HFFc6 (cell line): Measurements from ENCODE around the gene PRKAR1B. TPM values are rescaled to one million over a fixed set of nuclear protein-coding genes. Genes with fewer than 3 reads are reported as not detected.

Experiments used
- DNase-seq: peaks from one replicate; pipeline ENCODE4 v3.0.0-alpha.2; 2018
- H3K27ac Mint-ChIP-seq: 2 replicates; pipeline ENCODE4 v1.8.0; 2020; ENCODE audit warnings: mild to moderate bottlenecking, mixed read lengths
- H3K27me3 Mint-ChIP-seq: 2 replicates; pipeline ENCODE4 v1.8.0; 2021; ENCODE audit warnings: mild to moderate bottlenecking, moderate library complexity, mixed read lengths; ENCODE audit not compliant: insufficient read depth
- H3K36me3 Mint-ChIP-seq: 2 replicates; pipeline ENCODE4 v1.8.0; 2021; ENCODE audit warnings: low read depth, mixed read lengths
- H3K4me1 Mint-ChIP-seq: 2 replicates; pipeline ENCODE4 v1.8.0; 2020; ENCODE audit warnings: low read depth, mixed read lengths
- H3K4me3 Mint-ChIP-seq: 2 replicates; pipeline ENCODE4 v1.8.0; 2020; ENCODE audit warnings: mild to moderate bottlenecking, moderate library complexity, mixed read lengths
- H3K9me3 Mint-ChIP-seq: 2 replicates; pipeline ENCODE4 v1.8.0; 2020; ENCODE audit warnings: mild to moderate bottlenecking, mixed read lengths
- total RNA-seq, 6 experiments: library from RNA; stranded (reverse); fragmentation: NEBNext Ultra II Directional; extraction: Animal tissue kit (Norgen Biotek cat#: 25700); gene quantifications; 2 replicates in 1 of 6; 3 replicates in 5 of 6; pipeline ENCODE4 v1.2.3, GENCODE V29; 2021
- TF ChIP-seq, protein P1 (sequence below): fragments of 200-600 bp; sonication (generic); IDR thresholded peaks from 2 replicates; pipeline ENCODE4 v1.5.0; 2021; ENCODE audit warnings: antibody characterized with exemption, mild to moderate bottlenecking

Gene PRKAR1B
- total RNA-seq, 6 experiments from 2014 or later, result 15.5 to 22.7 (median 17.1) TPM

- DNase-seq, result no peak
- Mint-ChIP-seq H3K27ac (no peak overlapping the region), H3K36me3 (no peaks in the 10 kb centered on the region), H3K4me3 (no peak overlapping the region), H3K9me3 (no peaks in the 10 kb centered on the region), H3K27me3 (peaks cover under 1% of the 10 kb centered on the region), H3K4me1 (no peaks in the 10 kb centered on the region)
- TF ChIP-seq, protein P1, sequence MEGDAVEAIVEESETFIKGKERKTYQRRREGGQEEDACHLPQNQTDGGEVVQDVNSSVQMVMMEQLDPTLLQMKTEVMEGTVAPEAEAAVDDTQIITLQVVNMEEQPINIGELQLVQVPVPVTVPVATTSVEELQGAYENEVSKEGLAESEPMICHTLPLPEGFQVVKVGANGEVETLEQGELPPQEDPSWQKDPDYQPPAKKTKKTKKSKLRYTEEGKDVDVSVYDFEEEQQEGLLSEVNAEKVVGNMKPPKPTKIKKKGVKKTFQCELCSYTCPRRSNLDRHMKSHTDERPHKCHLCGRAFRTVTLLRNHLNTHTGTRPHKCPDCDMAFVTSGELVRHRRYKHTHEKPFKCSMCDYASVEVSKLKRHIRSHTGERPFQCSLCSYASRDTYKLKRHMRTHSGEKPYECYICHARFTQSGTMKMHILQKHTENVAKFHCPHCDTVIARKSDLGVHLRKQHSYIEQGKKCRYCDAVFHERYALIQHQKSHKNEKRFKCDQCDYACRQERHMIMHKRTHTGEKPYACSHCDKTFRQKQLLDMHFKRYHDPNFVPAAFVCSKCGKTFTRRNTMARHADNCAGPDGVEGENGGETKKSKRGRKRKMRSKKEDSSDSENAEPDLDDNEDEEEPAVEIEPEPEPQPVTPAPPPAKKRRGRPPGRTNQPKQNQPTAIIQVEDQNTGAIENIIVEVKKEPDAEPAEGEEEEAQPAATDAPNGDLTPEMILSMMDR, result no peak
These were observed 122.8 kb downstream of the PRKAR1B start for GRCh38 chr7:604001-604883.

DNA sequence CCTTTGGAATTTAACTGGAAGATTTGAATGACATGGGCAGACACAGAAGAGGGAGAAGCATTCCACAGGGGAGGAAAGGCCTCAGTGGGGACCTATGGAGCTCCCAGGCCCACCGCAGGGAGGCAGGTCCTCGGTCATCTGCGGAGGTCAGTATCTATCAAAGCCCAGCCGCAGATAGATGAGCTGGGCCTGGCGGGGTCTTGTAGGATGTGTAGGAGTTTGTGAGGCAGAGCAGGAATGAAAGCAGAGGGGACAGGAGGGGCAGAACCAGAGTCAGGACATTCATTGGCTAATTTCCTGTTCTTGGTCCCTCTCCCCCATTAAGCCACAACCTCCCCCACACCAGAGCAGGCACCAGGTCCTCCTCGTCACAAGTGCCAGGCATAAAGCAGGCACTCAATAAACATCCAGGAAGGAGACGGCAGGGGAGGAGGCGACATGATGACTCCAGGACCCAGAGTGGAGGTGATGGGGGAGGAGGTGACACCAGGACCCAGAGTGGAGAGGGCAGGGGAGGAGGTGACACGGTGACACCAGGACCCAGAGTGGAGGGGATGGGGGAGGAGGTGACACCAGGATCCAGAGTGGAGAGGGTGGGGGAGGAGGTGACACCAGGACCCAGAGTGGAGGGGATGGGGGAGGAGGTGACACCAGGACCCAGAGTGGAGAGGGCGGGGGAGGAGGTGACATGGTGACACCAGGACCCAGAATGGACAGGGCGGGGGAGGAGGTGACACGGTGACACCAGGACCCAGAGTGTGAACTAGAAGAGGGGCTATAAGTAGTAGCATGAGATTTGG is 123.7 kb downstream of the PRKAR1B start:
- no peaks in the 10 kb centered on the region for H3K9me3 Mint-ChIP-seq
- no peak overlapping the region for H3K4me3 Mint-ChIP-seq
- no peak overlapping the region for H3K27ac Mint-ChIP-seq
- H3K27me3 Mint-ChIP-seq, result no peaks in the 10 kb centered on the region; the same call in none of the 2 replicates
- TF ChIP-seq, protein P1, result no peak
- no peaks in the 10 kb centered on the region for H3K36me3 Mint-ChIP-seq
- DNase-seq, result no peak
- no peaks in the 10 kb centered on the region for H3K4me1 Mint-ChIP-seq

- TF ChIP-seq, protein P1, result no peak
- H3K27me3 Mint-ChIP-seq, result no peaks in the 10 kb centered on the region; the same call in none of the 2 replicates
- H3K4me1 Mint-ChIP-seq, result no peaks in the 10 kb centered on the region
- H3K36me3 Mint-ChIP-seq, result no peaks in the 10 kb centered on the region
- no peak overlapping the region for H3K4me3 Mint-ChIP-seq
- H3K9me3 Mint-ChIP-seq, result no peaks in the 10 kb centered on the region
- no peak overlapping the region for H3K27ac Mint-ChIP-seq
- no peak for DNase-seq
These were observed 124.5 kb downstream of the PRKAR1B start for GRCh38 chr7:602341-603141.

DNA sequence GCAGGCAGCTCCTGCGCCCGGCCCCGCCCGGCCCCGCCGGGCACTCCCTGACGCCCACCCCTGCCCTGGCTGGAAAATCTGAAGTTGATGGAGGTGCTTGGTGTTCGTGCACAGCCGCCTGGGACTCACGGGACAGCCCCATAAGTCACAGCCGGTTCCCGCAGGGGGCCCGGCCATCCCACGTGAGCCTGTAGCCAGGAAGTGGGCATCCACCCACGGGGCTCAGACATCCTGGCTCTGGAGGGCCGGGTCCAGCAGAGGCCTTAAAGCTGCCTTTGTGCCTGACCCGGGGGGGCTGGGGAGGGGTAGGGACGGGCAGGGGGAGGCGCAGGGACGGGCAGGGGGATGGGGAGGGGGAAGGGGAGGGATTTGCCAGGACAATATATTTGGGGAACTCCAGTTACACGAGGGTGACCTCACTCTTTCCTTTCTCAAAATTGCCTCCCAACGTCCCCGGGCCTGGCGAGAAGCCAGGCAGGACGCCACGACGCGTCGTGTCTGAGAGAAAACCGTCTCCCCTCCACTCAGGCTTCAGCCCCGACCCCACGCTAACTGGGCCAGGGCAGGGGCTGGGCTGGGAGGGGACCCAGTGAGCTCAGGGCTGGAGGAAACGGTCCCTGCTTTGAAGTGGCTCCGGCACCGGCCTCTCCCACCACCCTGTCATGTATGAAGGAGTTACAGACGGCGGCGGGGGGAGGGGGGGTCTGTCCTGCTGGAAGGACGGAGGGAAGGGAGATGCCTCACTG is 125.3 kb downstream of the PRKAR1B start:
- TF ChIP-seq, protein P1, result no peak
- Mint-ChIP-seq H3K9me3 (no peaks in the 10 kb centered on the region), H3K36me3 (no peaks in the 10 kb centered on the region), H3K27me3 (no peaks in the 10 kb centered on the region; the same call in none of the 2 replicates), H3K4me3 (no peak overlapping the region), H3K4me1 (no peaks in the 10 kb centered on the region), H3K27ac (no peak overlapping the region)
- DNase-seq, result no peak
